ENCODE measurements around the gene CNTD1.
A peak's percentile ranks its signal among the peaks of the same experiment; 100 is the strongest.
"Not testable (repeated sequence)": the region's sequence is repeated elsewhere in the genome, so short reads cannot be mapped to it uniquely, and the experiment has no call there.

The CNTD1 gene, protein sequence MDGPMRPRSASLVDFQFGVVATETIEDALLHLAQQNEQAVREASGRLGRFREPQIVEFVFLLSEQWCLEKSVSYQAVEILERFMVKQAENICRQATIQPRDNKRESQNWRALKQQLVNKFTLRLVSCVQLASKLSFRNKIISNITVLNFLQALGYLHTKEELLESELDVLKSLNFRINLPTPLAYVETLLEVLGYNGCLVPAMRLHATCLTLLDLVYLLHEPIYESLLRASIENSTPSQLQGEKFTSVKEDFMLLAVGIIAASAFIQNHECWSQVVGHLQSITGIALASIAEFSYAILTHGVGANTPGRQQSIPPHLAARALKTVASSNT

DNA sequence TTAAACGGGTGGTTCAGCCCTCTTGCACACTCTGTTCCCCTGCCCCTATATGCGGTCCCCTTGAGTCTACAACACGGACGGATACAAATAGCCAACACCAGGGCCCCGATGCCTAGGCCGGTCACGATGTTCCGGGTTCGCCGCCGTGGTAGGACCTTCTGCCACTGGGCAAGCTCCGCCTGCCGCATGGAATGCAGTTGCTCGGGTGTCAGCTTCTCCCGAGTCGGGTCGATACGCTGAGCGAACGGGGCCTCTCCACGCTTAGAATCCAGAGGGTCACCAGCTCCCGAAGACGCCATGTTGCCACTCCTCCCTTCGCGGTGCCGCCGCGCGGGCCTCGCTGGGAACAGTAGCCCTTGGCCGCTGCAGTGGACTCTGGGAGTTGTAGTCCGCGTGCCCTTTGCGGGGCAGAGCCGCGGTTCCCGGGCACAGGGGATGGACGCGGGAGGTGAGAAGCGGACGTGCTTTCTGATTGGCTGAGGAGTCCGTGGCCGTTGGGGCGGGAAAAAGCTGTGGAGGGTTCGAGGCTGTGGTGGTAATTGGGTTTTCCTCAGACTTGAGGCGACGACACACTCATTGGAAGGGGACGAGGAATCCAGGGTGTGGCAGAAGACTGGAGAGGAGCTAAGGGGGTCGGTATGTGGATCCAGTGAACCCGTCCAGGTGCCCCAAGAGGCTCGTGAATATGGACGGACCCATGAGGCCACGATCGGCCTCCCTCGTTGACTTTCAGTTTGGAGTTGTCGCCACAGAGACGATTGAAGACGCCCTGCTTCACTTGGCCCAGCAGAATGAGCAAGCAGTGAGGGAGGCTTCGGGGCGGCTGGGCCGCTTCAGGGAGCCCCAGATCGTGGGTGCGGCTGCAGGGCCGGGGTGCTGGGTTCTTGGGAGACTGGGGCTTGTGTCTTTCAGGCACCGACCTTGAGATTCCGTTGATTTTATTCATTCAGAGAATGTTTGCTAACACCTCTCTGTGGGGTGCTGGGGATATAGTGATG, at the start of gene CNTD1, which contains the start of gene COA3:
Gene CNTD1 (plus strand): TSS at position 479 of the 998 bp plus-strand sequence. CDS start 207 bp downstream, at position 686.
Gene COA3 (minus strand): TSS at position 322 of the 998 bp plus-strand sequence. CDS start 23 bp downstream, at position 299.
- DNase-seq (ENCODE audit: low read depth in 2 of 2, low spot score in 1 of 2): peak; percentile 19 to 47

DNA sequence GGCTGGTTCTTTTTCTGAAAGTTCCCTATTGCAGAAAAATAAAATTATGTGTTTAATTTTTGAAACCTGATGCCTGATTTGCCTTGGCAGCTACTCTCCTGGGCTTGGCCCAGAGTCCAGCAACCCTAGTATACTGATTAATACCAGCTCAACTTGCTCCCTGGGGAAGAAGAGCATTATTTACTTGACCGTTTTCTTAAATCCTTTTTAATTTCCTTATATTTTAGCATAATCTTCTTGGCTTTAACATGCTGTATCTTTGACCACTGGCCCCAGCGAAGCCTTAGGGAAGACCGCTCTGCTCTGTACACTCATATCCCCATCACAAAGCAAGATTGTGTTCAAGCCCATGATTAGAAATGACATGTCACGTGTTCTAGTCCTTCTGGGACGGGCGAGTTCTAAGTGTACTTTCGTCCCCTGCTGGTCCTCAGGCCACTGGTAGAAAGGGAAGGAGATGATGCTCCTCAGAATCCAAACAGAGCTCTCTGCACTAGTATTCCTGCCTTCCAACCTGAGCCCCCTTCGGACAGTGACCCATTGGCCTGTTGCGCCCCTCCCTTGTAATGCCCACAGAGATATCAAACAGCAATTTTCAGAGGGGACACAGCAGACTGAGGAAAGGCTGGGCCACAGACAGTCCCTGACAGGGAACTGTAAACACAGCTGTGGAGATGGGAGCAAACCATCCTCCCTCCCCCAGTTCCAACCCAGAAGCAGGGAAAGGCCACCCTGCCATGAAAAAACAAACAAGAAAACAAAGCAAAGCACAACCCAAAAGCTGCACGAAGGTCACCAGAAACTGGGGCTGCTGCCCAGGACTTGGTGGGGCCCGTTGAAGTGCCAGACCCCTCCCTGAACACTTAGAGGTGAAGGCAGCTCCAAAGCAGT, 49.5 kb upstream of the CNTD1 start:
- no peak for DNase-seq (ENCODE audit: low read depth in 2 of 2, low spot score in 1 of 2)

DNA sequence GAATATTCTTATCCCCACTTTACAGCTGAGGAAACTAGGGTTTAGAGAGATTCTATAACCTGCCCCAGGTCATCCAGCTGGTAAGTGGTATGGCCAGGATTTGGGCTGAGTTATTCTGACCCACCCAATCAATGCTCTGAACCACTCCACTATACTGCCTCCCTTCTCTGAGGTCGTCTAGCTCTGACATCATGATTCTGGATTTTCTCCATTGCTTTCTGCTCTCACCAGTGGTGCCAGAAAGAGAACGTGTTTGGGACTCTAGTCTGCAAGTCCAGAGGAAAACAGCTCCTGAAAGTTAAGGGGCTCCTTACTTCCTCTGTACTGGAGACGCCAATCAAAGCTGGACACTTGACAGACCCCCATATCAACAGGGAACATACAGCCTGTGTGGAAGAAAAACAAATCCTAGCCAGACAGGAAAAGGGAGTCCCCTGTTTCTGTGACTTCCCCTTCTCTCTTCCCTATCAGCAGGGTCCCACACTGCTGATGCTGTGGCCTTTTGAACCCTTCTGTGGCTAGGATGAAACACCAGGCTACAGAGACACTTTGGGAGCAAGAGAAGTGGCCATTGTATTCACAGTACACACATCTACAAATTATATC, 47.8 kb upstream of the CNTD1 start:
- DNase-seq (ENCODE audit: low read depth in 2 of 2, low spot score in 1 of 2): no peak

DNA sequence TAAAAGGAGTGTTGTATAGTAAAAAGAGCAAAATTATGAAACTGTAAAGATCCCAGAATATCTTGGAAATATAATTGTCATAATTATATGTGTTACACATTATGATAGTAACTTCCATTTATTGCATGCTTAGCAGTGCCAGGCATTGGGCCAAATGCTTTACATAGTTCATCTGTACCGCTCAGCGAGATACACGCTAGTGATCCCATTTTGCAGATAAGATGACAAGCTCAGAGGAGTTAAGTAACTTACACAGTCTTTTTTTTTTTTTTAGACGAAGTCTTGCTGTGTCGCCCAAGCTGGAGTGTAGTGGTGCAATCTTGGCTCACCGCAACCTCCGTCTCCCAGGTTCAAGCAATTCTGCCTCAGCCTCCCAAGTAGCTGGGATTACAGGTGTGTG, 47.0 kb upstream of the CNTD1 start:
- DNase-seq (ENCODE audit: low read depth in 2 of 2, low spot score in 1 of 2): no peak

DNA sequence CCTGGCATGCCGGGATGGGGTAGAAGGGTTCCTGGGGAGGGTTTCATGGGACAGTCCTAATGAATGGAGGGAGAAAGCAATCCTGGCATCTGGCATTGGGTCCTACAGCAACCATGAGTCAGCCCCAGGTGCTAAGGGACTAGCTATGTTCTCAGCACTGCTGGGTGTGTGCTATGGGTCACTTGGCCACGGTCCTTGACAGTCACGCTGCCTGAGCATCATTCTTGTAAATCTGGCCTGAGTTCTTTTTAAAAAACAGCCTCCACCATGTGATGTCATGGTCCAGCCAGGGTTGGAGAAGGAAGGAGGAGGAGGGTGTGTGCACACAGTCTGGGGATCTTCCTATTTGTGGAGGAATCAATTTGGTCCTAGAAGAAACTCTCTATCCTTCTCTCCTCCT, 43.9 kb upstream of the CNTD1 start:
- DNase-seq (ENCODE audit: low read depth in 2 of 2, low spot score in 1 of 2): no peak

DNA sequence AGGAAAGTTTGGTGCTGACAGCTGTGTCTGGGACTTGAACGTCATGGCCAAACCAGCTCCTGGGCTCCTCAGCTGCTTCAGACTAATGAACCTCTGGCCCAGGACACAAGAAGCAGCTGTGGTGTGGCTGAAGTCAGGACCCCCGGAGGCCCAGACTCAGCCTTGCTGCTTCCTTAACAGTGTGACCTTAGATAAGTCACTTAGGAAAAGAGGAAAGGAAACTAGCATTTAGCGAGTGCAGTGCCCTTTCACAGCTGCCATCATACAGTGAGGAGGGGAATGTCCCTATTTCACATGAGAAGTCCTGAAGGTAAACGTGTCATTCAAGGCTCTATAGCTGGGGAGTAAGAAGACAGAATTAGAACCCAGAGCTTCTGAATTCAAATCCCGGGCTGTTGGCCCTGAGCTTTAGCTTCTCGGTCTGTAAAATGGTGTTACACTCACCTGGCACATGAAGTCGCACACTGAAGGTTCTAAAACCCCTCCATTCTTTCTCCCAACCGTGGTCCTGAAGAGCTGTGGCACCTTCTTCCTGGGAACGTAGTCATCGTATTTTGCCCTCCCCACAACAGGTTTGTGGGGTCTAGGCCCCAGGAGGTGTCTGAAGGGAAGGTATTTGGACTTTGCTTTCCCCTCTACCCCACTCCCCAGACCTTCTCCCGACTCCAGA, 38.5 kb upstream of the CNTD1 start:
- no peak for DNase-seq (ENCODE audit: low read depth in 2 of 2, low spot score in 1 of 2)

DNA sequence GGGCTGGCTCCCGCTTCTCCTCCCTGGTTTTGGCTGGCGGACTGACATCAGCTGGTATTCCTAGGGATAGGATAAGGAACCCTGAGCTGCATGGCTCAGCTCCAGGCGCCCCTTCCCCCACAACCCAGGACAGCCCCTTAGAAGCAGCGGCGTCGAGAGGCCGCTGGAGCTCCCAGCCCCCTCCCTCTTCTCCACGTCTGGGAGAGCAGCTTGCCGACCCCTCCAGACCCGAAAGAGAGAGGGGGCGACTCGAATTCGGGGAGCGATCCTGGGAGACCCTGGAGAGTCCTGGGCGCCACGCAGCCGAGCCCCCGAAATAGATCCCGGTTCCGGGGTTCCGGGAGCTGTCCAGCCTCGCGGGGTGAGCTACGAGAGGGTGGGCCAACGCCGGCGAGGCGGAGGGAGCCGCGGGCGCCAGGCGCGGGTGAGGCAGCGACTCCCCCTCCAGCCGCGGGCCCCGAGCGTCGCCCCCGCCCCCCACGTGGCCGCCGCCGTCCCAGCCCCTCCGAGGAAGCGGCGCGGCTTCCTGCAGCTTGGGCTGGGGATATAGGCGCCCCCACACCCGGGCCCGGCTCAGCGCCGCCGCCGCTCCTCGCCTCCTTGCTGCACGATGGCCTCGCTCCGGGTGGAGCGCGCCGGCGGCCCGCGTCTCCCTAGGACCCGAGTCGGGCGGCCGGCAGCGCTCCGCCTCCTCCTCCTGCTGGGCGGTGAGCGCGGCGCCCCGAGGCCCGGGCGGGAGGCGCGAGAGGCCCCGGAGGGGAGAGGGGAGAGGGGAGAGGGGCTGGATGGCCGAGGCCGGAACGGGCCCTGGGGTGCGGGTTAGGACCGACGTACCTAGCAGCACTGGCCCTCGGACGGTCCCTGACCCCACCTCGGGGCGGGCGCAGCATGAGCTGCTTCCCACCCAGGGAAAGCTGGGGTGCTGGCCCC, 37.7 kb upstream of the CNTD1 start, which contains the start of gene RAMP2:
Gene RAMP2 (plus strand): TSS at position 576 of the 930 bp plus-strand sequence. CDS start 35 bp downstream, at position 611.
- DNase-seq (ENCODE audit: low read depth in 2 of 2, low spot score in 1 of 2): no peak

DNA sequence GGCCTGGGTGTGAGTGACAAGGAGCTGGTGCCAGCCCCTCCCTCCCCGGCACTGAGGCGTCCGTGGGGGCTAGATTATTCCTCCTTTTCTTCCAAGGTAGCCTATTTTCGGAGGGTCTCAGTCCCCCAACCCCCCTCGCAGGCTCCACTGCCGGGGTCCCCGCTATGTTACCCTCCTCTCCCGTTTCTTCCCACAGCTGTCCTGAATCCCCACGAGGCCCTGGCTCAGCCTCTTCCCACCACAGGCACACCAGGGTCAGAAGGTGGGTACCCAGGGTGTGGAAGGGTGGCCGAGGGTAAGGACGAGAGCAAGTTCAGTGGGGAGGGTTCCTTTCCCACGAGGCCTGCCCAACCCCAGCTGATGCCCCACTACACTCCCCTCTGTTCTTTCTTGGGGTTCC, 37.0 kb upstream of the CNTD1 start:
- DNase-seq (ENCODE audit: low read depth in 2 of 2, low spot score in 1 of 2): no peak

DNA sequence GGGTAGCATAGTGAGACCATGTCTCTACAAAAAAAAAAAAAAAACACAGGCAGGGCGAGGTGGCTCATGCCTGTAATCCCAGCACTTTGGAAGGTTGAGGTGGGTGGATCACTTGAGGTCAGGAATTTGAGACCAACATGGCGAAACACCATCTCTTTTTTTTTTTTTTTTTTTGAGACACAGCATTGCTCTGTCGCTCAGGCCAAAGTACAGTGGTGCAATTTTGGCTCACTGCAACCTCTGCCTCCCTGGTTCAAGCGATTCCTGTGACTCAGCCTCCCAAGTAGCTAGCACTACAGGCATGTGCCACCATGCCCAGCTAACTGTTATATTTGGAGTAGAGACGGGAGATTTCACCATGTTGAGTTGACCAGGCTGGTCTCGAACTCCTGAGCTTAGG, 32.5 kb upstream of the CNTD1 start:
- no peak for DNase-seq (ENCODE audit: low read depth in 2 of 2, low spot score in 1 of 2)

DNA sequence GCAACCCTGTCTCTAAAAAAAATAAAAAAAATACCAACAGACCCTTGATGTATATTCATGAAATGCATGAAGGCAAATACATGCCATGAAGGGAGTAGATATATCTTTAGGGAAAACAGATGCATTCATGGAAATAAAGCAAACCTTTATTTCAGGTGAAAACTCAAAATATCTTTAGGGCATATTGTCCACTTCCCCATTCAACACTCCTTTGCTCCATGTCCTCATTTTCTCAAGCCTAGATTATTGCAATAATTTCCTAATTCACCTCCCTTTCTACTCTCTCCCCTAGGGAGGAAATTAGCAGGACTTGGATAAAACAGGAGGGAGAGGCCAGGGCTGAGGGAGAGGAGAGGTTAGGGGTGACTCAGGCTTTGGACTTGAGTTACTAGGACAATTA, 31.1 kb upstream of the CNTD1 start:
- DNase-seq (ENCODE audit: low read depth in 2 of 2, low spot score in 1 of 2): no peak

DNA sequence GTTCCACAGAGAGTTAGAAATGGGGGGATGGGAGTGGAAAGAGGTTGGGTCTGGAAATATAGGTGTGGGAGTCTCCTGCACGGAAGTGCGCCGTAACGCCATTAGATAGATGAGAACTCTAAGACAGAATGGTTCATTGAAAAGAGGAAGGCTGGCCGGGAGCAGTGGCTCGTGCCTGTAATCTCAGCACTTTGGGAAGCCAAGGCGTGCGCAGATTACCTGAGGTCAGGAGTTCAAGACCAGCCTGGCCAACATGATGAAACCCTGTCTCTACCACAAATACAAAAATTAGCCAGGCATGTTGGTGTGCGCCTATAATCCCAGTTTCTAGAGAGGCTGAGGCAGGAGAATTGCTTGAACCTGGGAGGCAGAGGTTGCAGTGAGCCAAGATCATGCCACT, 30.7 kb upstream of the CNTD1 start:
- DNase-seq (ENCODE audit: low read depth in 2 of 2, low spot score in 1 of 2): not testable (repeated sequence)

DNA sequence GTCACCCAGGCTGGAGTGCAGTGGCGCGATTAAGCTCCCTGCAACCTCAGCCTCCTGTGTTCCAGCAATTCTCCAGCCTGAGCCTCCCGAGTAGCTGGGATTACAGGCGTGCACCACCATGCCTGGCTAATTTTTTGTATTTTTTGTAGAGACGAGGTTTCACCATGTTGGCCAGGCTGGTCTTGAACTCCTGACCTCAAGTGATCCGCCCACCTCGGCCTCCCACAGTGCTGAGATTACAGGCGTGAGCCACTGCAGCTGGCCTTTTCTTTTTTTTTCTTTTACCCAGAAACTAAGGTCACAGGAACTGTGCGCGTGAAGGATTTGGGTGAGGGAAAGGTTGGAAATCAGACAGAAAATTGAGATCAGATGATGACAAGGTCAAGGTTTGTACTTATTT, 28.7 kb upstream of the CNTD1 start:
- not testable (repeated sequence) for DNase-seq (ENCODE audit: low read depth in 2 of 2, low spot score in 1 of 2)

DNA sequence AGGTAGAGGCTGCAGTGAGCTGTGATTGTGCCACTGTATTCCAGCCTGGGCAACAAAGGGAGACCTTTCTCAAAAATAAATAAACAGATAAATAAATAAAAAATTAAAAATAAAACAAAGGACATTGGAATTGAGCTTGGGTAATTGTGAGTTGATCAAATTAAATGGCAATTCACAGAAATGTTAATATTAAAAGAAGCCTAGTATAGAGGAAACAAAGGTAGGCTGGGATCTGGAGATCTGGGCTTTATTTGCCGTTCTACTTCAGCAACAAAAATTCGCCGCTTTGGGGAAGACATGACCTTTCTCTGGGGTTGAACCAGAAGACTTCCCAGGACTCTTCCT, 25.7 kb upstream of the CNTD1 start:
- DNase-seq (ENCODE audit: low read depth in 2 of 2, low spot score in 1 of 2): no peak

DNA sequence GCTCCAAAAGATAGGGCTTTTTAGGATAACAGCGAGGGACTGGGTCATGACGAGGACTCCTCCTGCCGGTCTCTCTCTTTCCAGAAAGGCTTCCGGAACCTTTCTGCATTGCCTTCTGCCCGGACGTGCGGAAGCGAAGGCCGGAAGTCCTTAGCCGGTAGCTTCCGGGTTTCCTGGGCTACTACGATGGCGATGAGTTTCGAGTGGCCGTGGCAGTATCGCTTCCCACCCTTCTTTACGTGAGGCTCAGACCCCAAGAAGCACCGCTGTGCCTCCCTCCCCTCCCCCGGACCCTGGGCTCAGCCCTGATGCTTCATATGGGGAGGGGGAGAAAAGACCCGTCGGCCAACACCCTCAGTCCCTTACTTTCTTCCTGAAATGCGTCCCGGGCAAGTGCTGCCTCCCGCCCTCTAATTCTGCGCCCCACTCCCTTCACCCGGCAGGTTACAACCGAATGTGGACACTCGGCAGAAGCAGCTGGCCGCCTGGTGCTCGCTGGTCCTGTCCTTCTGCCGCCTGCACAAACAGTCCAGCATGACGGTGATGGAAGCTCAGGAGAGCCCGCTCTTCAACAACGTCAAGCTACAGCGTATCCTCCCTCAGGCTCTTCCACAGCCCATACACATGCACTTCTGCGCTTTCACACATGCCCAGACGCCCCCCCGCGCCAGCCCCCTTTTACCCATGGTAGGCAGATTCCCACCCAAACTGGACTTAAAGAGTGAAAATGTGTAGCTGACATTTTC, 25.2 kb upstream of the CNTD1 start, which contains the start of gene VPS25:
Gene VPS25 (plus strand): TSS at position 160 of the 746 bp plus-strand sequence. CDS start 27 bp downstream, at position 187.
- peak; percentile 37 to 58 for DNase-seq (ENCODE audit: low read depth in 2 of 2, low spot score in 1 of 2)

DNA sequence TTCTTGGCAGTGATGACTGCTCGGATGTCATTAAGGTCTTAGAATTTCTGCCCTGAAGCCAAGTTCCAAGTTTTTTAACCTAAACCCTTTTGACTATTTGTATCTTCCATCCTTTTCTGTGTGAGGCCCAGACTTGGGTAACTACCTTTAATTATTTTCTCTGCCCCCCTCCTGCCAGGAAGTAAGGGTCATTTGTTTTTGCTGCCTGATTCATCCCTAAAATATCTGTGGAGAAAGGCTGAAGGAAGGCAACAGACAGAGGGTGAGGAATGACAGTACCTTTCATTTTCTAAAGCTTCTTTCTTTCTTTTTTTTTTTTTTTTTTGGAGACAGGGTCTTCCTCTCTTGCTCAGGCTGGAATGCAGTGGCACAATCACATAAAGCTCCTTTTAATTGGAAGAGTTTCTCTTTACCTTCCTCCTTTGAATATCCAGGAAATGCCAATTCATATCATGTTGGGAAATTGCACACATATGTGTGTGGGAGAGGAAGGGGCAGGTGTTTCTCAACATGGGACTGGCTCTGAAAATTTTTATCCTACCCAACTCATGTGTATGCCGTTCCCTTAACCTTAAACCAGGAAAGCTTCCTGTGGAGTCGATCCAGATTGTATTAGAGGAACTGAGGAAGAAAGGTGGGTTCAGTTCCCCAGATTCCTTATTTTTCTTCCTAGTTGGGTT, 24.5 kb upstream of the CNTD1 start:
- DNase-seq (ENCODE audit: low read depth in 2 of 2, low spot score in 1 of 2): no peak

DNA sequence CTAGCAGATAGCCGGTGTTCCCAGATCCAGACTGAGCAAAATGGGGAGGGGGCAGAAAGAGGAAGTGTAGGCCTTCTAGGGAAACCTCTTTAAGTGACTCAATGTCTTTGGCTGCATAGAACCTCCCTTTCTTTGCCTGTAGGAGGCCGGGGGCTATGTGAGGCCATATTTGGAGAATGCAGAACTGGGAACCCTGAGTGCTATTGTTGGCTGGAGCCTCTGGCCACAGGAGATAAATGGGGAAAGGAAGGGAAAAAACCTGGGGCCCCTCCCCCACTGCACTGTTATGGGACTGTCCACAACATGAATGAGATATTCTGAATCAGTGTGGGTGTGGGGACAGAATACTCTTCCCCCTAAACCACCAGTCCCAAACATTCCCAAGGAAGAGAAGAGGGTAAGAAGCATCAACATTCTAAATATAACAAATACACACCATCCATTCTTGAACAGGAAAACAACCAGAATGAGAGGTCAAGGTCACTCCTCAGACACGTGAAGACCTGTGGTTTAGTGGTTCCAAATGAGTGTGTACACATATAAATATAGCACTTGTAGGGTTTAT, 23.0 kb upstream of the CNTD1 start:
- no peak for DNase-seq (ENCODE audit: low read depth in 2 of 2, low spot score in 1 of 2)

DNA sequence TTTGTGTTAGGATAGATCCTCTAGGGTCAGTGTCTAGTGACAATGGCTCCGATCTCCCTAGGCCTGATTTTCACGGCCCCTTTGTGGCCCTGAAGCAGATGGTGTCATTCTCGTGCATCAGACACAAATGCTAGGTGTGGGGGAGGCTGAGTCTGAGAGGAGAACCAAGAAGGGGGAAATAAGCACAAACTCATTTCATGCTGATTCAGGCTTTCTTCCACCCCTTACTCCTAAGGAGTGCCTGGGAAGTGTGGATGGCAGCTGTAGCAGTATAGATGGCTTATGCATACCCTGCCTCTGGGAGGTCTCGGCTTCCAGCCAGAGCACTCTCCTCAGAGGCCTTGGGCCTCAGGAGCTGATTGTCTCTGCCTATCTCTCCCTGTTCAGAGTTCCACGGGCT, 20.1 kb upstream of the CNTD1 start:
- DNase-seq (ENCODE audit: low read depth in 2 of 2, low spot score in 1 of 2): no peak

Measured in stimulated activated CD8-positive, alpha-beta memory T cell treated with anti-CD3 and anti-CD28 coated beads, Interleukin-4, amount 100 ng/mL, for 1 hour (primary cell).